HCT116 (cell line): ENCODE measurements around the gene ICE1. TPM values are rescaled to one million over a fixed set of nuclear protein-coding genes. Genes with fewer than 3 reads are reported as not detected.
"Not testable (repeated sequence)": the region's sequence is repeated elsewhere in the genome, so short reads cannot be mapped to it uniquely, and the experiment has no call there.

ENCODE experiments used
- ATAC-seq: fragments of 200-7000 bp; cut with Tn5 transposase; 2 replicates; pipeline ENCODE4 v1.9.1; 2020; ENCODE audit warnings: mild to moderate bottlenecking, moderate library complexity
- BruUV-seq: library from RNA; stranded (reverse); fragments of 400-500 nt; replicated peaks from 2 replicates; lab custom pipeline; 2021; lab: Mats Ljungman, UMichigan
- CTCF ChIA-PET: fragments of 300-600 bp; sonication (Branson Sonifier 250); formaldehyde crosslinking; loops from one replicate; lab custom pipeline; 2021; ENCODE audit warnings: antibody characterized with exemption; lab: Charles Lee
- POLR2A ChIA-PET: fragments of 300-600, 350-600 bp; sonication (Branson Sonifier 250); formaldehyde crosslinking; loops from one replicate; lab custom pipeline; 2021; ENCODE audit warnings: antibody characterized with exemption; lab: Charles Lee
- RAD21 ChIA-PET, 2 experiments: fragments of 300-600 bp; sonication (Branson Sonifier 250); formaldehyde crosslinking; loops; one replicate each; lab custom pipeline; 2023; ENCODE audit warnings: low total read pairs in 2 of 2; ENCODE audit not compliant: uncharacterized antibody in 2 of 2, unreplicated experiment in 2 of 2, low non-redundant PET in 1 of 2; lab: Charles Lee
- DNase-seq: peaks from one replicate; pipeline ENCODE4 v3.0.0-alpha.2; 2010; ENCODE audit warnings: low read depth, low spot score
- H2AFZ ChIP-seq: fragments of 200-600 bp; shearing (Covaris generic), sonication (generic); 2 replicates; pipeline ENCODE4 v1.6.1; 2017; ENCODE audit warnings: low read depth, mixed run types, mixed read lengths, antibody characterized with exemption, low read length; ENCODE audit not compliant: poor library complexity, severe bottlenecking
- H3K27ac ChIP-seq: 2 replicates; pipeline ENCODE4 v1.5.1; 2012; ENCODE audit warnings: low read depth, low read length
- H3K27me3 ChIP-seq: fragments of 200-600 bp; sonication (generic); 2 replicates; pipeline ENCODE4 v1.6.1; 2016; ENCODE audit warnings: mixed run types, low read length, mixed read lengths; ENCODE audit not compliant: insufficient read depth
- H3K36me3 ChIP-seq, 2 experiments: fragments of 200-500 bp in 1 of 2; fragments of 200-600 bp in 1 of 2; sonication (Bioruptor generic) in 1 of 2; sonication (generic) in 1 of 2; 2 replicates each; pipeline versions ENCODE4 v1.5.1 to v1.6.1; 2014 to 2016; ENCODE audit warnings: low read length in 2 of 2, inconsistent platforms in 1 of 2, mixed read lengths in 1 of 2, mixed run types in 1 of 2; ENCODE audit not compliant: insufficient read depth in 2 of 2, control insufficient read depth in 1 of 2
- H3K4me1 ChIP-seq, 2 experiments: fragments of 200-600 bp in 1 of 2; sonication (generic) in 1 of 2; 2 replicates each; pipeline versions ENCODE4 v1.5.1 to v1.6.1; 2012 to 2017; ENCODE audit warnings: low read length in 2 of 2, inconsistent platforms in 1 of 2, mild to moderate bottlenecking in 1 of 2, mixed read lengths in 1 of 2, mixed run types in 1 of 2, moderate library complexity in 1 of 2; ENCODE audit not compliant: insufficient read depth in 2 of 2, control insufficient read depth in 1 of 2
- H3K4me2 ChIP-seq: fragments of 200-600 bp; sonication (generic); 2 replicates; pipeline ENCODE4 v1.6.1; 2017; ENCODE audit warnings: mixed run types, low read length, mixed read lengths
- H3K4me3 ChIP-seq, 2 experiments: fragments of 200-600 bp in 1 of 2; sonication (generic) in 1 of 2; replicated peaks in 1 of 2; 2 replicates each; pipeline ENCODE4 v1.5.1; 2011 to 2016; ENCODE audit warnings: low read length in 2 of 2, control low read depth in 1 of 2, low read depth in 1 of 2, mild to moderate bottlenecking in 1 of 2, mixed read lengths in 1 of 2, mixed run types in 1 of 2
- H3K79me2 ChIP-seq: fragments of 200-600 bp; sonication (generic); 2 replicates; pipeline ENCODE4 v1.6.1; 2017; ENCODE audit warnings: mild to moderate bottlenecking, mixed run types, low read length, moderate library complexity, mixed read lengths; ENCODE audit not compliant: insufficient read depth
- H3K9ac ChIP-seq: fragments of 200-600 bp; sonication (generic); 2 replicates; pipeline ENCODE4 v1.6.1; 2016; ENCODE audit warnings: low read length, mixed read lengths
- H3K9me2 ChIP-seq: fragments of 200-600 bp; sonication (generic), shearing (Covaris generic); 2 replicates; pipeline ENCODE4 v1.6.1; 2017; ENCODE audit warnings: mixed run types, mild to moderate bottlenecking, moderate library complexity; ENCODE audit not compliant: insufficient read depth
- H3K9me3 ChIP-seq, 2 experiments: fragments of 200-500 bp in 1 of 2; fragments of 200-600 bp in 1 of 2; sonication (Bioruptor generic) in 1 of 2; sonication (generic) in 1 of 2; 2 replicates each; pipeline ENCODE4 v1.6.1; 2014 to 2017; ENCODE audit warnings: low read length in 2 of 2, mixed read lengths in 2 of 2, inconsistent platforms in 1 of 2, low read depth in 1 of 2, mild to moderate bottlenecking in 1 of 2, mixed run types in 1 of 2, moderate library complexity in 1 of 2; ENCODE audit not compliant: control insufficient read depth in 1 of 2, insufficient read depth in 1 of 2
- H4K20me1 ChIP-seq: fragments of 200-600 bp; sonication (generic), shearing (Covaris generic); 2 replicates; pipeline ENCODE4 v1.6.1; 2017; ENCODE audit warnings: mixed run types, mild to moderate bottlenecking, moderate library complexity; ENCODE audit not compliant: insufficient read depth
- ATF3 ChIP-seq: IDR thresholded peaks from 2 replicates; pipeline ENCODE4 v1.6.1; 2012
- EZH2phosphoT487 ChIP-seq: fragments of 200-600 bp; IDR thresholded peaks from 2 replicates; pipeline ENCODE4 v1.6.1; 2018; ENCODE audit warnings: antibody characterized with exemption, borderline replicate concordance
- SRF ChIP-seq: IDR thresholded peaks from 2 replicates; pipeline ENCODE4 v1.6.1; 2012; ENCODE audit warnings: low read depth
- intact Hi-C: fragments of 100-400 bp; cut with micrococcal nuclease; formaldehyde crosslinking; loops from 2 replicates; pipeline ENCODE4 v1.10.0; 2022
- total RNA-seq: library from RNA; stranded (reverse); gene quantifications from one replicate; pipeline ENCODE4 v1.2.1, GENCODE V29; 2021; ENCODE audit not compliant: unreplicated experiment

Gene ICE1
- total RNA-seq, 1 experiment from 2014 or later = 30.0 TPM

- H3K4me3 ChIP-seq = no peak overlapping the region
- intact Hi-C loops = no loop called here
- H3K4me2 ChIP-seq = no peak overlapping the region
- no peaks in the 10 kb centered on the region for H3K9me3 ChIP-seq
- no TSS peak for BruUV-seq
- no peaks in the 10 kb centered on the region for H3K9me2 ChIP-seq
- no peak overlapping the region for H3K27ac ChIP-seq
- peaks cover 8 to 13% of the 10 kb centered on the region in 2 experiments; a peak in 3 of 4 replicates for H3K36me3 ChIP-seq
- no peak overlapping the region for H2AFZ ChIP-seq
- no peaks in the 10 kb centered on the region for H3K4me1 ChIP-seq
- ATAC-seq (no peak), DNase-seq (no peak)
- TF ChIP-seq EZH2phosphoT487 = no peak
- no peak for TF ChIP-seq ATF3
- no peak for TF ChIP-seq SRF
- no peaks in the 10 kb centered on the region for H3K27me3 ChIP-seq
- POLR2A ChIA-PET = no interaction called here
- CTCF ChIA-PET = no interaction called here
- no peak overlapping the region for H3K9ac ChIP-seq
- no peaks in the 10 kb centered on the region for H3K79me2 ChIP-seq
- RAD21 ChIA-PET = no interaction called here
- H4K20me1 ChIP-seq = no peaks in the 10 kb centered on the region
These were observed 53.5 kb downstream of the ICE1 start for GRCh38 chr5:5475975-5476374.

GRCh38 chr5:5479578-5479977 lies 57.1 kb downstream of the ICE1 start:
- DNase-seq, H3K79me2 ChIP-seq, H3K4me3 ChIP-seq, POLR2A ChIA-PET, H3K9ac ChIP-seq, H3K9me2 ChIP-seq, H4K20me1 ChIP-seq, ATAC-seq, BruUV-seq, intact Hi-C loops, RAD21 ChIA-PET, H3K9me3 ChIP-seq, H2AFZ ChIP-seq, H3K4me1 ChIP-seq, H3K27ac ChIP-seq, H3K4me2 ChIP-seq, CTCF ChIA-PET, H3K27me3 ChIP-seq: not testable (repeated sequence)
- peaks cover 8 to 13% of the 10 kb centered on the region in 2 experiments; a peak in 3 of 4 replicates for H3K36me3 ChIP-seq
